SIG-M5 (cell line): ENCODE data around the gene S100A16.
A peak's percentile ranks its signal among the peaks of the same experiment; 100 is the strongest.
"Not testable (repeated sequence)": the region's sequence is repeated elsewhere in the genome, so short reads cannot be mapped to it uniquely, and the experiment has no call there.

ENCODE experiments used
- DNase-seq: peaks from one replicate; lab custom pipeline; 2025; lab: John Stamatoyannopoulos, UW

Gene S100A16

GRCh38 chr1:153615406-153615805 is 2.5 kb upstream of the S100A16 start:
- no peak for DNase-seq

- no peak for DNase-seq
Observed at GRCh38 chr1:153614906-153615305, 2.0 kb upstream of the S100A16 start.

- DNase-seq, result no peak
Observed at GRCh38 chr1:153614189-153614900, 1.4 kb upstream of the S100A16 start.

GRCh38 chr1:153613406-153613805 is 469 bp upstream of the S100A16 start:
- no peak for DNase-seq

- no peak for DNase-seq
Observed at GRCh38 chr1:153612111-153612754, 704 bp downstream of the S100A16 start.

GRCh38 chr1:153611356-153611755 is 1.6 kb downstream of the S100A16 start:
- DNase-seq, result no peak

GRCh38 chr1:153610811-153611301 is 2.1 kb downstream of the S100A16 start:
- no peak for DNase-seq

GRCh38 chr1:153610334-153610733 is 2.6 kb downstream of the S100A16 start:
- no peak for DNase-seq

- DNase-seq, result no peak
Observed at GRCh38 chr1:153609585-153609907, 3.4 kb downstream of the S100A16 start.

GRCh38 chr1:153608742-153609584 is 4.0 kb downstream of the S100A16 start:
- DNase-seq, result no peak

GRCh38 chr1:153608089-153608682 is 4.8 kb downstream of the S100A16 start:
- DNase-seq, result no peak

GRCh38 chr1:153607381-153607780 is 5.6 kb downstream of the S100A16 start:
- no peak for DNase-seq

GRCh38 chr1:153606194-153606593 is 6.7 kb downstream of the S100A16 start:
- DNase-seq, result no peak

GRCh38 chr1:153602749-153603148 is 10.2 kb downstream of the S100A16 start:
- no peak for DNase-seq

GRCh38 chr1:153599847-153600246 is 13.1 kb downstream of the S100A16 start:
- no peak for DNase-seq

- peak; percentile 98 for DNase-seq
Observed at GRCh38 chr1:153598309-153599172, 14.4 kb downstream of the S100A16 start.

GRCh38 chr1:153597206-153597605 is 15.7 kb downstream of the S100A16 start:
- DNase-seq, result no peak

GRCh38 chr1:153592748-153593147 is 20.2 kb downstream of the S100A16 start:
- DNase-seq, result no peak

GRCh38 chr1:153588482-153588881 is 24.5 kb downstream of the S100A16 start:
- no peak for DNase-seq

GRCh38 chr1:153588033-153588432 is 24.9 kb downstream of the S100A16 start:
- DNase-seq, result not testable (repeated sequence)

GRCh38 chr1:153587314-153587713 is 25.6 kb downstream of the S100A16 start:
- no peak for DNase-seq
